HG03571 (cell line): Measurements from ENCODE around the gene CRY2.
"Not testable (repeated sequence)": the region's sequence is repeated elsewhere in the genome, so short reads cannot be mapped to it uniquely, and the experiment has no call there.

Source experiments
- ATAC-seq: cut with Tn5 transposase; IDR thresholded peaks from one replicate; pipeline ENCODE4 v1.9.1; 2021; ENCODE audit not compliant: unreplicated experiment

CRY2 gene

GRCh38 chr11:45897556-45897955, 50.3 kb downstream of the CRY2 start:
- no peak for ATAC-seq

DNA sequence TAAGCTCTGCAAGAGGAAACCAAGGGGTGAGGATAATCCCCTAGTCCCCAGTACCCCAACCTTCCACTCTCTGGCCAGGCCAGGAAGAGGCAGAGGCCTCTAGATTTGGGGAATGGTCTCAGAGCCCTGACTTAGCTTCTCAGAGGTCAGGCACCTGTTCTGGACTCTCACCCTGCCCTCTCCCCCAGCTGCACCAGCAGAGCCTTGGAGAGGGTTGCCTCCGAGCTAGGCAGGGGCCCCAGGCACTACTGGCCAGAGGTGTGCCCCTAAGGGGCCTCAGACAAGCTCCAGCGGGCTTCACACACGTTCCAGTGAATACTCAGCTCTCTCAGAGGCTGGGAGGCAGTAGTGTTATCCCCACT, 51.8 kb downstream of the CRY2 start:
- ATAC-seq = no peak

GRCh38 chr11:45899448-45900174, 52.3 kb downstream of the CRY2 start:
- ATAC-seq = peak; percentile 46

GRCh38 chr11:45900175-45900800, 53.0 kb downstream of the CRY2 start:
- not testable (repeated sequence) for ATAC-seq

DNA sequence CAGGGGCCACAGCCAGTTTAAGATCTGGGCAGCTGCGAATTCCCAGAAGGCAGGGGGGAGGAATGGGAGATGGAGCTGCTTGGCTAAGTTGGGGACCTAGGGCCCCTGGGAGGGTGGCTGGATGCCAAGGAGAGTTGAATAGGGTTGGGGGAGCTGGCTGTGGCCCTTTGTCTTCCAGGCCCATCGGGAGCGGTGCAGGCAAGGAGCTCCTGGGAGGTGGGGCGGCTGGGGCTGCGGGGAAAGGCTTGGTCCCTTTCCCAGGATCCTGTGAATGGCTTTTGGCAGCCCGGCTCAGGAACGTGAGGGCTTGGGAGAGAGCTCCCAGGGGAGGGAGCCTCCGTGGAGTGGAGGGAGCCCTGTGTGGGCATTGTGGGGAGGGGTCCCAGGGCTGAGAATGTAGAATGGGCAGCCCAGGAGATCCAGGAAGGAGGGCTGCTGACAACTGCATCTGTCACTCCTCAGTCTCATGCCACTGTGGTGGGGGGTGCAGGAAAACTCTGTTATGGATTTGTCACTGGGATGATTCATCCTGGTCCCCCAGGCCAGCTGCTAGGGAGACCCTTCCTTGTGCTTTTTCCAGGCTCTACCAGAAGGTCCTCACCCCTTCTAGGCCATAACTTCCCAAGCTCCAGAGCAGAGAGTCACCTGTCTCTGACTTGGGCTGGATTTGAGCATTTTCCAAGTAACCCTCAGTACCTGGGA, 53.8 kb downstream of the CRY2 start:
- no peak for ATAC-seq

DNA sequence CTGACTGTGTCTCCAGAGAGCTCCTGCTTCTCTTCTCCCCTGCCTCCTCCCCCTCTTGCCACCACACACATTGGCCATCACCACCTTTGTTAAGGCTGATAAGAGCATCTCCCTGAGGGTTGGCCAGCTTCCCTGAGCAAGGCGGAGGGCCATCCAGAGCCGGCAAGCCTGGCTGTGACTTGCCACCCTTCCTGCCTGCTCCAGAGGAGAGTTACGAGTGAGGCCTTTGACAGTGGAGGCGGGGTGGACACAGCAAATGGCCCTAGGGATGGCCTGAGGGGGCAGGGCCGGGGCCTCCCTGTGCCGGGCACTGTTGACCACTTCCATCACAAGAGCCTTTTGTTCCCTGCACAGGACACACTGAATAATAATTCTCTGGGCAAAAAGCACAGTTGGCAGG, 54.4 kb downstream of the CRY2 start:
- no peak for ATAC-seq

GRCh38 chr11:45902452-45903380, 55.4 kb downstream of the CRY2 start:
- no peak for ATAC-seq

DNA sequence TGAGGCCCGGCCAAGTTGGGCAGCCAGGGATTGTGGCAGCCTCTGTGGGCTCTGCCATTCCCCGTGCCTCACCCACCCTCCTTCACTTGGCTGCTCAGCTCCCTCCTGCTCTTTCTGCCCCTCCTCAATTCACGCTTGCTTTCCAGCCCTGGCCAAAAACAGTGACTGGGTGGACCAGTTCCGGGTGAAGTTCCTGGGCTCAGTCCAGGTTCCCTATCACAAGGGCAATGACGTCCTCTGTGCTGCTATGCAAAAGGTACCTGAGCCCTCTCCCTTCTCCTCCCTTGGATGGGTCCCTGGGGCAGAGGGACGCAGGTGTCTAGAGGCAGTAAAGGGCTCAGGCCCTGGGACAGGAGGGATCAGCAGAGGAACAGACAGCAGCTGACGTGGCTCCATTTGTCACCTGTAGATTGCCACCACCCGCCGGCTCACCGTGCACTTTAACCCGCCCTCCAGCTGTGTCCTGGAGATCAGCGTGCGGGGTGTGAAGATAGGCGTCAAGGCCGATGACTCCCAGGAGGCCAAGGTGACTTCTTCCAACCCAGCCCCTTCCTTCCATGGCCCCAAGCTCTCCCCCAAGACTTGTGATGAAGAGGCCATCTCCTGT, 57.1 kb downstream of the CRY2 start:
- ATAC-seq = no peak

DNA sequence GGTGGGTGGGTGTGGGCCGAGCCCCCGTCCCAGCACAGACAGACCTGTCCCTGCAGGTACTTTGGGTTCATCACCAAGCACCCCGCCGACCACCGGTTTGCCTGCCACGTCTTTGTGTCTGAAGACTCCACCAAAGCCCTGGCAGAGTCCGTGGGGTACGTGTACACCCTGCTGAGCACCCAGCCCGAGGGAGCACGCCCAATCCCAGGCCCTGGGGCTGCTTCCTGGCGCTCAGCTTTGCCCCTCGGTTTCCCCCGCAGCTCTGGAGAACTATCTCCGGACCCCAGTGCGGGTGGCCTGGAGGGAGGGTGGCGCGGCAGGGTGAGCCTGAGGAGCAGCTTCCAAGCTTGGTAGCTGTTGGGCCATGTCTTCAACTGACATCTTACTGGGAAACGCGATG, 57.8 kb downstream of the CRY2 start:
- ATAC-seq = no peak

GRCh38 chr11:45905576-45905975, 58.3 kb downstream of the CRY2 start:
- not testable (repeated sequence) for ATAC-seq

GRCh38 chr11:45906096-45906682, 58.9 kb downstream of the CRY2 start:
- ATAC-seq = no peak

GRCh38 chr11:45906965-45907611, 59.8 kb downstream of the CRY2 start, which contains the start of gene FREY1:
FREY1 (minus strand) TSS chr11:45907271; CDS start chr11:45907245, 26 bp downstream.
- no peak for ATAC-seq

DNA sequence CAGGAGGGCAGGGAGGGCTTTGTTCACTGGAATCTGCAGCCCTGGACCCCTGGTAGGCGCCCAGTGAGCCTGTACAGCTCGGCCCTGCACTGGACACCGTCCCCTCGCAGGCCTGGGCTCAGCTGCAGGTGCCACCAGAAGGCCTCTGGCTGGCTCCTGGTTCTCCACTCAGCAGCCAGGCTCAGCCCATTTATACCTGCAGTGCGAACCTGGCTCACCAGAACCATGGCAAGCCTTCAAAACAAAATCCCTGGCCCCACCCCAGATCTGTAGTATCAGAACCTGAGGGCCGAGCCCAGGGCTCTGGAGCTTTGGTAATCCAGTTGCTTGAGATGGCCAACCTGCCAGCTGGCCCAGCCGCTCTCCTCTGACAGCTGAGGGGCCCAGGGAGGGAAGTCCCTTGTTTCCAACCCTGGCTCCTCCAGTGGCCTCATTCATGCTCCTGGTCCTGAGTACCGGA, 60.7 kb downstream of the CRY2 start:
- ATAC-seq = no peak

DNA sequence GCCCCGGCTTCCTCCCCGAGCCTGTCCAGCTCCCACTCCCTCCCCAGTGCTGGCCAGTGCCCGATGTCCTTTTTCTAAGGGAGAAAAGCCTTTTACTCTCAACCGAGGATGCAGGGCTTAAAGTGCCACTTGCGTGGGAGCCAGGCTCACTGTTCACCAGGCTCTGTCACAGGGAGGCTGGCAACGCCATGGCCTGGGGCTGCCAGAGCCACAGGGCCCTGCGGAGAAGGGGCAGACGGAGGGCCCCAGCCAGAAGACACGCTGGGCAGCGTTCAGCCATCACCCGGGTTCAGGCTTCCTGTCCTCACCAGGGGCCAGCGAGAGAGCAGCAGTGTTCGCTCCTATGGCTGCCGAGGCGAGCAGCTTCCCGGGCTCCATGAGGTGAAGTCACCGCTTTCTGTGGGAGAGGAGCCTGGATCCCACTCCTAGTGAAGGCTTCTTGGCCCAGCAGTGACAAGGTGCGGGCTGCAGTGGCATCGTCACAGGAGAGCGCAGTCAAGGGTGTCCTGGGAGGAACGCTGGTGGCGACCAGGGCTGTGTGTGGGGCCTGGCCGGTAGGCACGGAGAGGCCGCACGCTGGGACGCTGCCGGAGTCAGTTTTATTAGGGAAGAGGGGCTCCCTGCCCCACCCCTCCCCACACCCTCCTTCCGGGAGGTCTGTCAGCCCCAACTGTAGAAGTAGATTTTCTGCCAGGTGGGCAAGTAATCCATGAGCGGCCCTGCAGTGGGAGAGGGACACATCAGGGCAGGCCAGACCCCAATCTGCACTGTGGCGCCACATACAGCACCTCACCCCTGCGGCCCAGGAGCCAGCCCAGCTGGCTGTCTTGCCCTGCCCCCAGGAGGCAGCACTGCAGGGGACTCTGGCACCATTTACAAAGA, 62.6 kb downstream of the CRY2 start:
- no peak for ATAC-seq

GRCh38 chr11:45910623-45911022, 63.3 kb downstream of the CRY2 start:
- no peak for ATAC-seq

- ATAC-seq = no peak
Measured at GRCh38 chr11:45913514-45913913, 66.2 kb downstream of the CRY2 start.

- no peak for ATAC-seq
Measured at GRCh38 chr11:45913942-45914635, 66.8 kb downstream of the CRY2 start.

DNA sequence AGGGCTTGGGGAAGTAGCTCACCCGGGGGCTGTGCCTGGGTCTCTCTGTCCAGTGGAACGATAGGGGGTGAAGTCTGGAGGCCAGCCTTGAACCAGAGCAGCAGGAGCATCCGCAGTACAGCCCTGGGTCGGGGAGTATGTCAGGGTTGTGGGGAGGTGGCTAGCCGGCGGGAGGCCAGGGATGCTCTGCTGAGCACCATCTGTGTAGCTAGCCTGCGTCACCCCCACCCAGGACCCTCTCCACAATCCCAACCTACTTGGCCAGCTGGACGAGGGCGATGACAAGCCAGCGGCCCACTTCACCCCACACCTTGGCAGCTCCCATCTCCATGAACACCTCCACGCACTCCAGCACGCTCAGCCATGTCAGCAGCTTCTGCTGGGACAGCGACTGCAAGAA, 68.2 kb downstream of the CRY2 start:
- no peak for ATAC-seq
